HepG2 (cell line): Measurements from ENCODE around the gene HLF. TPM values are rescaled to one million over a fixed set of nuclear protein-coding genes. Genes with fewer than 3 reads are reported as not detected.
A peak's percentile ranks its signal among the peaks of the same experiment; 100 is the strongest.

Source experiments
- ADNP ChIP-seq: sonication (generic); formaldehyde crosslinking; IDR thresholded peaks from 2 replicates; pipeline ENCODE4 v1.4.0; 2020; ENCODE audit warnings: missing genetic modification reagents
- AGO2 ChIP-seq: fragments of 200-400 bp; formaldehyde crosslinking; optimal IDR thresholded peaks from 2 replicates; pipeline ENCODE3; 2017; ENCODE audit warnings: mild to moderate bottlenecking, low read depth, low read length, moderate library complexity
- AHR ChIP-seq: IDR thresholded peaks from 2 replicates; pipeline ENCODE4 v1.6.1; 2018; ENCODE audit warnings: missing genetic modification reagents, missing compliant biosample characterization
- BRF2 ChIP-seq: sonication (generic); formaldehyde crosslinking; IDR thresholded peaks from 2 replicates; pipeline ENCODE4 v1.8.1; 2022; ENCODE audit warnings: mild to moderate bottlenecking, missing genetic modification reagents
- CCDC6 ChIP-seq: sonication (generic); formaldehyde crosslinking; IDR thresholded peaks from 2 replicates; pipeline ENCODE4 v1.8.1; 2022; ENCODE audit warnings: mild to moderate bottlenecking, missing genetic modification reagents, moderate library complexity
- CSRNP2 ChIP-seq: sonication (generic); formaldehyde crosslinking; conservative IDR thresholded peaks from 2 replicates; pipeline ENCODE4 v1.8.0; 2022; ENCODE audit warnings: low read depth, missing genetic modification reagents
- CTCF ChIP-seq: sonication (generic); formaldehyde crosslinking; IDR thresholded peaks from 2 replicates; pipeline ENCODE4 v1.5.0; 2020; ENCODE audit warnings: mild to moderate bottlenecking, missing genetic modification reagents, moderate library complexity
- DPF2 ChIP-seq: sonication (generic); formaldehyde crosslinking; IDR thresholded peaks from 2 replicates; pipeline ENCODE4 v1.4.0; 2020; ENCODE audit warnings: mild to moderate bottlenecking, low read depth, missing genetic modification reagents, borderline replicate concordance
- GABPB1 ChIP-seq: IDR thresholded peaks from 2 replicates; pipeline ENCODE4 v1.6.1; 2016; ENCODE audit warnings: mild to moderate bottlenecking, missing genetic modification reagents, moderate library complexity, missing compliant biosample characterization
- HNF1B ChIP-seq: sonication (generic); formaldehyde crosslinking; IDR thresholded peaks from 2 replicates; pipeline ENCODE4 v1.5.1; 2020; ENCODE audit warnings: mild to moderate bottlenecking, moderate library complexity, missing genetic modification reagents
- KMT2B ChIP-seq: IDR thresholded peaks from 2 replicates; pipeline ENCODE4 v1.6.1; 2016; ENCODE audit warnings: missing genetic modification reagents, missing compliant biosample characterization
- MTA1 ChIP-seq: sonication (generic); formaldehyde crosslinking; IDR thresholded peaks from 2 replicates; pipeline ENCODE4 v1.4.0; 2020; ENCODE audit warnings: missing genetic modification reagents, mild to moderate bottlenecking, borderline replicate concordance
- NR0B2 ChIP-seq: sonication (generic); formaldehyde crosslinking; IDR thresholded peaks from 2 replicates; pipeline ENCODE4 v1.4.0; 2020; ENCODE audit warnings: mild to moderate bottlenecking, missing genetic modification reagents
- NR2F2 ChIP-seq: IDR thresholded peaks from 2 replicates; pipeline ENCODE4 v1.6.1; 2012; ENCODE audit warnings: low read depth, inconsistent platforms, borderline replicate concordance
- PBX3 ChIP-seq: sonication (generic); formaldehyde crosslinking; IDR thresholded peaks from 2 replicates; pipeline ENCODE4 v1.8.1; 2023; ENCODE audit warnings: missing genetic modification reagents, inconsistent platforms, borderline replicate concordance
- PHF20 ChIP-seq: sonication (generic); formaldehyde crosslinking; IDR thresholded peaks from 2 replicates; pipeline ENCODE4 v1.5.0; 2020; ENCODE audit warnings: mild to moderate bottlenecking, missing genetic modification reagents
- ZFY ChIP-seq: sonication (generic); formaldehyde crosslinking; IDR thresholded peaks from 2 replicates; pipeline ENCODE4 v1.4.0; 2020; ENCODE audit warnings: missing genetic modification reagents
- ZNF124 ChIP-seq: sonication (generic); formaldehyde crosslinking; IDR thresholded peaks from 2 replicates; pipeline ENCODE4 v1.4.0; 2020; ENCODE audit warnings: missing genetic modification reagents
- ZNF263 ChIP-seq: sonication (generic); formaldehyde crosslinking; IDR thresholded peaks from 2 replicates; pipeline ENCODE4 v1.4.0; 2020; ENCODE audit warnings: missing genetic modification reagents
- ZNF598 ChIP-seq: sonication (generic); formaldehyde crosslinking; IDR thresholded peaks from 2 replicates; pipeline ENCODE4 v1.5.1; 2020; ENCODE audit warnings: mild to moderate bottlenecking, missing genetic modification reagents, borderline replicate concordance
- ZNF660 ChIP-seq: sonication (generic); formaldehyde crosslinking; IDR thresholded peaks from 2 replicates; pipeline ENCODE4 v1.5.1; 2020; ENCODE audit warnings: mild to moderate bottlenecking, low read depth, missing genetic modification reagents, borderline replicate concordance
- ZSCAN30 ChIP-seq: sonication (generic); formaldehyde crosslinking; IDR thresholded peaks from 2 replicates; pipeline ENCODE4 v1.5.0; 2020; ENCODE audit warnings: mild to moderate bottlenecking, missing genetic modification reagents
- polyA plus RNA-seq, 8 experiments: library from polyadenylated mRNA; depleted of rRNA in 3 of 8; stranded (reverse) in 7 of 8; unstranded in 1 of 8; fragments of >200 nt; fragmentation: Illumina TruSeq in 4 of 8; extraction: Trizol in 4 of 8; gene quantifications; 2 replicates each; pipeline versions ENCODE4 v1.2.1 to v1.2.3, GENCODE V29; 2011 to 2016; ENCODE audit warnings: low read depth in 4 of 8, missing spikeins in 1 of 8, mixed read lengths in 1 of 8; ENCODE audit not compliant: insufficient read depth in 1 of 8
- total RNA-seq, 5 experiments: library from RNA; depleted of rRNA; stranded (reverse); fragments of >200 nt; fragmentation: Illumina TruSeq; extraction: Trizol; gene quantifications; 2 replicates each; pipeline ENCODE4 v1.2.3, GENCODE V29; 2016; ENCODE audit warnings: low read depth in 1 of 5

HLF gene
- total and polyA plus RNA-seq, 2 of the 13 experiments (the other 11 are each of a cell fraction or from before 2014, with no cell fraction given): 202 to 346 TPM

- no peak for TF ChIP-seq NR0B2 (CRISPR knock-in tag)
- no peak; the same call in 1 of the 2 replicates for TF ChIP-seq NR2F2
- no peak for TF ChIP-seq GABPB1 (CRISPR knock-in tag)
- TF ChIP-seq CCDC6 (CRISPR knock-in tag): peak; percentile 26; the same call in 1 of the 2 replicates
- peak; percentile 81 for TF ChIP-seq AGO2
- TF ChIP-seq ZNF263: 0 out of 2 replicates have a peak, but pooled peaks have one; percentile 20
- 0 out of 2 replicates have a peak, but pooled peaks have one; percentile 32 for TF ChIP-seq DPF2 (CRISPR knock-in tag)
- no peak for TF ChIP-seq MTA1 (CRISPR knock-in tag)
- peak; percentile 83 for TF ChIP-seq CTCF (CRISPR knock-in tag)
- TF ChIP-seq PHF20: no peak
- no peak for TF ChIP-seq ZNF660 (CRISPR knock-in tag)
- TF ChIP-seq PBX3 (CRISPR knock-in tag): no peak
- no peak for TF ChIP-seq CSRNP2 (CRISPR knock-in tag)
- TF ChIP-seq ZNF124 (CRISPR knock-in tag): peak; percentile 34; the same call in 1 of the 2 replicates
- no peak for TF ChIP-seq ADNP
- peak; percentile 61; the same call in 1 of the 2 replicates for TF ChIP-seq AHR (CRISPR knock-in tag)
- peak; percentile 84 for TF ChIP-seq HNF1B
- TF ChIP-seq BRF2: no peak
- TF ChIP-seq ZSCAN30: no peak
- TF ChIP-seq KMT2B (CRISPR knock-in tag): no peak
- peak; percentile 34 for TF ChIP-seq ZNF598
- no peak; the same call in 1 of the 2 replicates for TF ChIP-seq ZFY (CRISPR knock-in tag)
Observed at GRCh38 chr17:55295411-55296170, 30.8 kb downstream of the HLF start (continued).
